ENCODE data around the gene RAPGEF3.

The RAPGEF3 gene

GRCh38 chr12:47689215-47689614, 69.5 kb downstream of the RAPGEF3 start:
- no peak for TF ChIP-seq CTCF (IDR thresholded peaks at IDR 0.05; ENCODE audit: unreplicated experiment in 3 of 3)
- Mint-ChIP-seq H3K4me1 (no peaks in the 10 kb centered on the region), H3K27me3 (ENCODE audit: low read depth) (no peaks in the 10 kb centered on the region), H3K9me3 (peaks cover 3% of the 10 kb centered on the region), H3K36me3 (ENCODE audit: low read depth) (peaks cover 51% of the 10 kb centered on the region), H3K27ac (no peak overlapping the region), H3K4me3 (no peak overlapping the region)

- Mint-ChIP-seq H3K27ac (no peak overlapping the region), H3K27me3 (ENCODE audit: low read depth) (no peaks in the 10 kb centered on the region), H3K36me3 (ENCODE audit: low read depth) (peaks cover 47% of the 10 kb centered on the region), H3K4me1 (no peaks in the 10 kb centered on the region), H3K4me3 (no peak overlapping the region), H3K9me3 (no peaks in the 10 kb centered on the region)
- no peak for TF ChIP-seq CTCF (IDR thresholded peaks at IDR 0.05; ENCODE audit: unreplicated experiment in 3 of 3)
Measured at GRCh38 chr12:47687636-47688035, 71.0 kb downstream of the RAPGEF3 start.

- Mint-ChIP-seq H3K9me3 (no peaks in the 10 kb centered on the region), H3K4me3 (no peak overlapping the region), H3K36me3 (ENCODE audit: low read depth) (peaks cover 44% of the 10 kb centered on the region), H3K27ac (no peak overlapping the region), H3K4me1 (no peaks in the 10 kb centered on the region), H3K27me3 (ENCODE audit: low read depth) (no peaks in the 10 kb centered on the region)
- peak; percentile 71 to 79 (median 74) for TF ChIP-seq CTCF (IDR thresholded peaks at IDR 0.05; ENCODE audit: unreplicated experiment in 3 of 3)
Measured at GRCh38 chr12:47686645-47687240, 71.9 kb downstream of the RAPGEF3 start.
